GM19351 (cell line): ENCODE results near the gene UGT8.
A peak's percentile ranks its signal among the peaks of the same experiment; 100 is the strongest.
"Not testable (repeated sequence)": the region's sequence is repeated elsewhere in the genome, so short reads cannot be mapped to it uniquely, and the experiment has no call there.

Experiments used
- ATAC-seq: cut with Tn5 transposase; IDR thresholded peaks from one replicate; pipeline ENCODE4 v1.9.1; 2021; ENCODE audit warnings: mild to moderate bottlenecking, moderate library complexity; ENCODE audit not compliant: unreplicated experiment

UGT8 gene

GRCh38 chr4:114598191-114599121, at the start of gene UGT8:
Gene UGT8 (plus strand): TSS chr4:114598807. CDS start chr4:114622881, 24,074 bp downstream.
- peak; percentile 37 for ATAC-seq

- ATAC-seq, result no peak
Measured at GRCh38 chr4:114549638-114550037, 49.0 kb upstream of the UGT8 start.

GRCh38 chr4:114558446-114559020, 40.1 kb upstream of the UGT8 start:
- no peak for ATAC-seq

GRCh38 chr4:114561590-114561989, 37.0 kb upstream of the UGT8 start:
- ATAC-seq, result no peak

- no peak for ATAC-seq
Measured at GRCh38 chr4:114562176-114562904, 36.3 kb upstream of the UGT8 start.

GRCh38 chr4:114563536-114564315, 34.9 kb upstream of the UGT8 start:
- ATAC-seq, result no peak

- ATAC-seq, result no peak
Measured at GRCh38 chr4:114577386-114577785, 21.2 kb upstream of the UGT8 start.

GRCh38 chr4:114582621-114583020, 16.0 kb upstream of the UGT8 start:
- ATAC-seq, result no peak

- no peak for ATAC-seq
Measured at GRCh38 chr4:114588305-114588704, 10.3 kb upstream of the UGT8 start.

- ATAC-seq, result not testable (repeated sequence)
Measured at GRCh38 chr4:114590360-114590759, 8.2 kb upstream of the UGT8 start.

GRCh38 chr4:114593526-114593925, 5.1 kb upstream of the UGT8 start:
- ATAC-seq, result no peak

- ATAC-seq, result no peak
Measured at GRCh38 chr4:114595207-114595606, 3.4 kb upstream of the UGT8 start.

GRCh38 chr4:114595921-114596320, 2.7 kb upstream of the UGT8 start:
- no peak for ATAC-seq

- ATAC-seq, result no peak
Measured at GRCh38 chr4:114597410-114598115, 1.0 kb upstream of the UGT8 start.

- no peak for ATAC-seq
Measured at GRCh38 chr4:114599231-114599902, 760 bp downstream of the UGT8 start.

- ATAC-seq, result no peak
Measured at GRCh38 chr4:114599903-114600552, 1.4 kb downstream of the UGT8 start.

- no peak for ATAC-seq
Measured at GRCh38 chr4:114600672-114601071, 2.1 kb downstream of the UGT8 start.

GRCh38 chr4:114601304-114602052, 2.9 kb downstream of the UGT8 start:
- peak; percentile 37 for ATAC-seq
